HG03575 (cell line): ENCODE measurements around the gene CHST11.

Experiments used
- ATAC-seq: cut with Tn5 transposase; IDR thresholded peaks from one replicate; pipeline ENCODE4 v1.9.1; 2021; ENCODE audit not compliant: unreplicated experiment, insufficient number of reproducible peaks, low FRiP score; ENCODE audit errors: extremely low read depth

CHST11 gene

DNA sequence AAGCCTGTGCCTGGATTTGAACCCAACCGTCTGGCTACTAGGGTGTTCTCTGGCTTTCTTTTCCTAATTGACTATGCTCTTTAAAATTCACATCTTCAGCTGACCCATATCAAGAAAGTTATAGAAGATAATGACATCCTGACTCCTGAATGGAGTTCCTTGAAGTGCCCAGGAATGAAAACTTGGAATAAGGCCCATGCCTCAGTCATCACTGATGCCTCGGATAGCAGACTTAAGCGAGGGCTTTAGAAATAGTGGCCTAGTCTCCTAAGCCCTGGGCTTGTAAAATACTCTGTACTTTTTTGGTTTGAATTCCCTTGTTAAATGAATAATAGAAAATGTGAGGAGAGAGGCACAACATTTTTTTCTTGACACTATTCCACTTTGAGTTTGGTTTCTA lies 39.0 kb downstream of the CHST11 start:
- no peak for ATAC-seq

DNA sequence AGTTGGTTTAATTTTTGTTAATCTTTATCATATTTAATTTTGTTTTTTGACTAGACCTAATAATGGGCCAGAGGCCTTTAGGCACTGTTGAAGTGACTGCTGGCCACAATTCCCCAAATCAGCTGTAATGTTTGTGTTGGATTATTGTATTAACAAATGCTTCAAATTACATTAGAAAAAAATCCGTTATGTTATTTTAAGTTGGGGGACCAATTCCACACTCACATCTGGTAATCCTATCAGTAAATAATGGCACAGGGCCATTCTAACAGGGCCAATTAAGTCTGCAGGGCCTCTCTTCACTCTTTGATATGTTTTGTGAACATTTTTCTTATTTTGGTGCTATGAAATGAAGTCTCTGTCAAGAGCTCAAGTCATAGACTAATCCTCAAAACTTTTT lies 39.6 kb downstream of the CHST11 start:
- ATAC-seq, result no peak

DNA sequence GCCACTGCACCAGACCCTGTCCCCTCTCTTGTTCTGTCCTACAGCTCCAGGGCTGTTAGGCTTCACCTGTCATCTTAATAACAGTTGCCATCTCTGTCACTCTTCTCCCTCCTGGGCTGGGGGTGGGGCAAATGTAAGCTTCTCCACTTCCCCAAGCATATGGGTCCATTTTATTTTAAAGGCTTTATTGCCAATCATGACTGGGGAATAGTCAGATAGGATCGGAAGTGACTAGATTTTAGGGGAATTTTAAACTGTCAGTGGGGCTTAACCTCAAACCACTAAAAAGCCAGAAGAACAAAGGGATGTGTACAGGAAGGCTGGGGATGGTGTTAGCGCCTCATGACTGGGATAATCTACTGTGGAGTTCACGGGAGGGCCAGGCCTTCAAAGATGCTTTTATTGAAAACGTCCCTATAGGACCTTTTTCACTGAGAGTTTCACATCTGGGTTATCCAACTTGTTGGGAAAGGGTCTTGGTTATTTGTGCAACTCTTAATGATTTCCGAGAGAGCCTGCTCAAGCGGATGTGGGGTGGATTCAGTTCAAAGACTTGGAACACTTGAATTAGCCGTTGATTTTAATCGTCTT lies 41.6 kb downstream of the CHST11 start:
- no peak for ATAC-seq

DNA sequence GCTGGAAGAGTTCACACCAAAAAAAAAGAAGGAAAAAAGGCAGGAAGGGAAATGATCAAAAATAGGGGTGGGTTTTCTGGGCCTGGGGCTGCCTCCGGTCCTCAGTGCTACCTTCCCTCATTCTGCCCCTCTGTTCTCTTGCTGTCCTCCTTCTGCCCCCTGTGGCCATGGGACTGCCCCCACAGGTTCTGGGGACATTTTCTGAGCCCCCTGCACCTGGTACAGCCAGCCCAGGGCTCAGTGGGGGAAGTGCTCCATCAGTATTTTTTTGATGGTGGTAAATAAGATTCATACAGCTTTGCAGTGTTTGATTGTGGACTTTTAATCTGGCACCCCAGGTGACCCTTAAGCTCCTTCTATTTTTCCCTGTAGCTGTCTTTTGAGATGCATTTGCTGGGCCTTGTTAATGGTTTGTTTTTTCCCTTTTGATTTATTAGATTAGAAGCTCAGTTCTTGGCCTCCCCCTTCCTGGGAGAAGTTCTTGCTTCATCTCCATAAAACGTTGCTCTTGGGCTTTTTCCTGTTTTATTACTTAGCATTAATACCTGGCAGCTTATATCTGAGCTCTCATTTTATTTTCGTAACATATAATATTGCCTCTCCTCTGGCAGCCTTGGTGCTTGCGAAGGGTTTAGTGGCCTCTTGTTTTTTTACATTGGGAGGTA lies 43.1 kb downstream of the CHST11 start:
- no peak for ATAC-seq

GRCh38 chr12:104501115-104501514 lies 44.4 kb downstream of the CHST11 start:
- ATAC-seq, result no peak

DNA sequence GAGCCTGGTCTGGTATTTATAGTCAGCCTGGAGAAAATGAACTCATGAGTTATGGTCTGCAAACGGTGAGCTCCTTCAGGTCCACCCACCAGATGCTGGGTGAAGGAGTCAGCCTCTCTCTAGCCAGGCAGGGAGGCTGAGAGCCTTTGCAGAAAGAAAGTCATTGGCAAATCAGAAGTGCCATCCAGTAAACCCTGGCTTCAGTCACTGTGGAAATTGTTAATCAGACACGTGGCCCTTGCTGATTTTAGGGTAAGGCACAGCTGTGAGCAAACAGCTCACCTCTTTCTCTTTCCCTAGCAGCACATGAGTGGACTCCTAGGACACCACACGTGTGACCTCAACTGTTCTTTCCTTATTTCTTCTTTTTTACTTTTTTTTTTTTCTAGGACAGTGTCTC lies 44.9 kb downstream of the CHST11 start:
- no peak for ATAC-seq

DNA sequence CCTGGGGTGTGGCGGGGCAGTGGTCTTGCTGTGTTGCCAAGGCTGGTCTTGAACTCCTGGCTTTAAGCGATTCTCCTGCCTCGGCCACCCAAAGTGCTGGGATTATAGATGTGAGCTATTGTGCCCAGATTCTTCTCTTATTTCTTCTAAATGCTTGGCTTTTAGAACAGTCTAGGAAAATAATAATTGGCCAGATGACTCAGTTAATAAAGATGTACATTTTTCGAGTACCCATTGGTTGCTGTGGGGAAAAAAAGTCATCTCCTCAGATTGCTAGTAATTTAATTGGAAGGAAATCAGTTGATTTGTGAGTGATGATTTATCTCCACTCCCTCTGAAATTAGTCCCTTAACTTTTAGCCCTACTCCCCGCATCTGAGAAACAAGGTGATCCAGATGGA lies 45.5 kb downstream of the CHST11 start:
- no peak for ATAC-seq

DNA sequence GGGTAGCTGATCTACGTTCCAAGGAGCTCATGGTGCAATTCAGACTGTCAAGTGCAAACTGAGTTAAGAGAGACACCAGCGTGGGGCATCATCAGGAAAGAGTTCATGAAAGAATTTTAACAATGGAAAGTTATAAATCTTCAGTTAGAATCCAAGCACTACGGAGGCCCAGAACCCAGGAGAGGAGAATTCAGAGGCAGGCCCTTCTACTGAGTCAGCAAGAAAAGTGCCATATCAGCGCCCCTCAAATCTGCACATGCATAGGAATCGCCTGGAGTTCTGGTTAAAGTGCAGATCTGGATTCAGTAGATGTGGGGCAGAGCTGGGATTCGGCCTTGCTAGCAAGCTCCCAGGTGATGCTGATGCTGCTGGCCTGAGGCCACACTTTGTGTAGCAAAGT lies 45.9 kb downstream of the CHST11 start:
- ATAC-seq, result no peak

DNA sequence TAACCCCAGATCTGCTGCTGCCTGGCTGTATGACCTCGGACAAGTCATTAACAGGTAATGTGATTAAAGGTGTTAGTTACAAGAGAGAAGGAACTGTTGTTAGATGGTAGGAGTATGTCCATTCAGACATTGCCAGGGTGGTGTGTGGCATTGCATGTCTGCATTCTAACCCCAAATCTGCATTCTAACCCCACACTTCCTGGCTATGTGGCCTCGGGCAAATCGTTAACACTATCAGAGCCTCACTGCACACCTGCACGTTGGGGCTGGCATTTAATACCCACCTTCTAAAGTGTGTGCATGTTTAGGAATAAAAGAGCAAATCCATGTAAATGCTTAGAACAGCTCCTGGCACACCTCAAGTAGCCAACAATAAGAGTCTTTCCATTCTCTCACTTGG lies 46.4 kb downstream of the CHST11 start:
- ATAC-seq, result no peak

GRCh38 chr12:104504146-104504545 lies 47.4 kb downstream of the CHST11 start:
- ATAC-seq, result no peak

DNA sequence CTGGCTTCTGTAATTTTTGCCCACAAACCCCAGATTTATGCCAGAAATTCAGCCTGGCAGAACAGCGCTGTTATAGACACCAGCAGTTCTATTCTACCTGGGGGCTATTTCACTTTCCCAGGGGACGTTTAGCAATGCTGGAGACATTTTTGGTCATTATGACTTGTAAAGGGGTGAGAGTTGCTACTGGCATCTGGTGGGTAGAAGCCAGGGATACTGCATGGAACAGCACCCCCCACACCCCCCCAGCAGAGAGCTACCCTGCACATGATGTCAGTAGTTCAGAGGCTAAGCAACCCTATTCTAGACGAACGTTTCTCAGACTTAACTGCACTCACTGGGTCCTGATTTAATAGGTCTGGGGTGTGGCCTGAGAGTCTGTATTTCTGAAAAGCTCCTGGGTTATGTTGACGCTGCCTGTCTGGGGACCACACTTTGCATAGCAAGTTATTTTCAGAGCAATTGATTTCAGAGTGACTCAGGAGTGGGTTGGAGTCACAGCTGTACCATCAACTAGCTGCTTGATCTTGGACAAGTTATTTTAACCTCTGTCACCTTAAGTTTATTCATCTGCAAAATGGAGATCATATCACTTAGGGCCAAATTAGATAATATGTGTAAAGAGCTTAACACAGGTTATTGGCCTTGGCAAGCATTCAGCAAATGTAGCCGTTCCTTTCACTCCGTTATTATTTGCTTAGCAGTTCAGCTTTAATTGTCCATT lies 48.5 kb downstream of the CHST11 start:
- peak; percentile 84 for ATAC-seq

DNA sequence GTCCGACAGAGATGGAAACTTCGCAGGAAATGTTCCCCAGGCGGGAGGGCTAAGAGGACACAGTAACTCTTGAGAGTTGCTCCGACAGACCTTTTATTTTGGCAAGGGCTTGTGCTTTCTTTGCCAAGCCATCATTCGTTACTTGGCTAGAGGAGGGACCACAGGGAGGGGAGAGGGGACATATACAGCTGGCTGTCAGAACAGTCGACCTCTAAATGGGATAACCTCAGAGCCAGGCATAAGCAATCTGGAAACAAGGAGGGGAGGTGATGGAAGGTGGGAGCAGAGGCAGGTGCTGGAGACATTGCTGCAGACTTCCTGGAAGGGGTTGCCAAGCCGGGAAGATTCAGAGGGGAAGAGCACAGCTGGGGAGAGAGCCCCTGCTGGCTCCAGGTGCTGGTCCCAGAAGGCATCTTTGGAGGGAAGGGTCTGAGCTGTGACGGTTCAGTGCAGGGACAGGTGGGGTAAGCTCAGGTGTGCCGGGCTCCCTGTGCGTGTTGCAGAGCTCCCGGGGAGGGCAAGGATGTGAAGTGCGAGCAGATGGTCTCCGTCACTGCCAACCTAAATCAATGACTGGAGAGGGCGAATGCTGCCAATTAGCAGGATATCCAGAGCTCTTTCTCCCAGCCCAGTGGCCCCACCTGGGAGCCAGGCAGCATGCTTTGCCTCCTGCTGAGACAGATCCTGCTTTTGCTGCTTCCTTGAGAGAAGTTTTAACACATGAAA lies 50.1 kb downstream of the CHST11 start:
- no peak for ATAC-seq

DNA sequence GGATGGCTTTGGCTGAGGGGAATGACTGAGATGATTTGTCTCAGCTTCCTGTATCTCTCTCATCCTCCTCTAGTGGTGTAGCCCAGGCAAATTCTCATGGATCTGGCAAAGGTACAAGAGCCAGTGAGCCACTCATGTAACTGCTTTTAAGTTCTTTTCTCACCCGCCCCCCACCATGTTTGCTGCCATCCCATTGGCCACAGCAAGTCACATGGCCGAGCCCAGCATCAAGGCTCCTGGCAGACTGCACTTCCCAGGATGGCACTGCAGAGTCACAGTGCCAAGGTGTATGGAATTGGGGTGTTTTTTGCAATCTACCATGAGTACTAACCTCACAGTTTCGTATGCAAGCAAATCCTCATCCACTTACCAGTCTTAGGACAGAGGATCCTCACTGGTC lies 50.9 kb downstream of the CHST11 start:
- ATAC-seq, result no peak

DNA sequence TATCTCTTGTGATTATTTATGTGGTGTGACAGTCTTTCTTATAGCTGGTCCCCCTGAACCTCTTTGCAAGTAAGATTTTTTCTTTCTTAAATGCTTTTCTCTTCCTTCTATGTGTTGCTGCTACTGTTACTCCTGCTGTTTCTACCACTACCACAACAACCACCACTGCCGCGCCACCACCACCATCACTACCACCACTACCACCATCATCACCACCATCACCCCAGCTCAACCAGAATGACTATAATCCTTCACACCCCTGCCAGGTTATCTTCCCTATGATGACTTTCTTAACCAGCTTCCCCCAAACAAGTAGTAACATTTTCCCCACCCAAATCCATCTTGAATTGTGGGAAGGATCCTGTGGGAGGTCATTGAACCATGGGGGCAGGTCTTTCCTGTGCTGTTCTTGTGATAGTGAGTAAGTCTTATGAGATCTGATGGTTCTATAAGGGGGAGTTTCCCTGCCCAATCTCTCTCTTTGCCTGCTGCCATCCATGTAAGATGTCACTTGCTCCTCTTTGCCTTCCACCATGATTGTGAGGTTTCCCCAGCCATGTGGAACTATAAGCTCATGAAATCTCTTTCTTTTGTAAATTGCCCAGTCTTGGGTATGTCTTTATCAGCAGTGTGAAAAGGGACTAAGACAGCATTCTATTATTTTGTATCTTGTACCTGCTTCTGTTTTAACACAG lies 52.2 kb downstream of the CHST11 start:
- ATAC-seq, result no peak

- no peak for ATAC-seq
These were observed 53.6 kb downstream of the CHST11 start for GRCh38 chr12:104510145-104510872.

DNA sequence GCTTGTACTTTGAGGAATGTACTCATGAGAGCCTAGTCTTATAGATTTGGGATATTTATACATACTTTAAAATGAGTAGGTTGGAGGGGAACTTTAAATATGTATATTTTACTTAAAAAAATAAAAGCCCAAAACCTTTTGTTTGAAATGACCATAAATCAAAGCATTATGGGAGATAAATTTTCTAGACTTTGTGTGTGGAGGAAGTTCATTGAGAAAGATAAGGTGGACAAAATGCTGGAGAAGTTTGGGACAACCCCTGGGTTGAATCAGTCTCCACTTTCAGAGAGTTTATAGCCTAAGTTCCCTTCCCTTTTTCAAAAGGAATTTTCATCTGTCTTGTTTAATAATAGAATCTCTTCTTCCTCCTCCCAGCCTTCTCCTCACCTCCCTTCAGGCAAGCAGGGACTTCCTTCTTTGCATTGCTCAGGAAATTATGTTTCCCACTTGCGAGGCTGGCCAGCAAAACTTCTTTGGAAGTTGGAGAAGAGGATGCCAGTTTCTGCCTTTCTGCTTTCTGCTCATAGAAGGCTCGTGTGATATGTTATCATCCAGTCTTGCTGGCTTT lies 54.2 kb downstream of the CHST11 start:
- ATAC-seq, result no peak

GRCh38 chr12:104513681-104514080 lies 56.9 kb downstream of the CHST11 start:
- ATAC-seq, result no peak

DNA sequence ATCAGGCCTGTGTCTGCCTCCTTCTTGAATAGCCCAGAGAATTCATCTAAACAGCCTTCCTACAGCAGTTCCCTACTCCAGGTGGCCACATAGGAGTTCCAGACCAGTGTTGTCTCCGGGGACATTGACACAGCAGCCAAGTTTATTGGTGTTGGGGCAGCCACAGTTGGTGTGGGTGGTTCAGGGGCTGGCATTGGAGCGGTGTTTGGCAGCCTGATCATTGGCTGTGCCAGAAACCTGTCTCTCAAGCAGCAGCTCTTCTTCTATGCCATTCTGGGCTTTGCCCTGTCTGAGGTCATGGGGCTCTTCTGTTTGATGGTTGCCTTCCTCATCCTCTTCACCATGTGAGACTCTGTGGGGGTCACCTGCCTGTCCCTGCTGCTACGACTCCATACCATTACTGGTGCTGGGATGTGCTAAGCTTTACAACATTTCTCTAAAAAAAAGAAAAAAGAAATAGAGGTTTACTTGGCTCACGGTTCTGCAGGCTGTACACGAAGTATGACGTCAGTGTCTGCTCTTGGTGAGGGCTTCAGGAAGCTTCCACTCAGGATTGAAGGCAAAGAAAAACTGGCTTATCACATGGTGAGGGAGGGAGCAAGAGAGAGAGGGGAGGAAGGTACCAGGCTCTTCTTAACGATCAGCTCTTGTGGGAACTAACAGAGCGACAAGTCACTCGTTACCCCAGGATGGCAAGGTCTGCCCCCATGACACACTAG lies 57.5 kb downstream of the CHST11 start:
- no peak for ATAC-seq
